Hindlimb muscle (tissue), 1 donor: ENCODE data around the gene CLUH. TPM values are rescaled to one million over a fixed set of nuclear protein-coding genes. Genes with fewer than 3 reads are reported as not detected.

ENCODE experiments used
- DNase-seq: peaks from one replicate; pipeline ENCODE4 v3.0.0-alpha.2; 2013
- polyA plus RNA-seq: library from polyadenylated mRNA; unstranded; fragments of 120-200 nt; gene quantifications from one replicate; pipeline ENCODE4 v1.2.1, GENCODE V29; 2013; ENCODE audit not compliant: insufficient read length

The CLUH gene, protein sequence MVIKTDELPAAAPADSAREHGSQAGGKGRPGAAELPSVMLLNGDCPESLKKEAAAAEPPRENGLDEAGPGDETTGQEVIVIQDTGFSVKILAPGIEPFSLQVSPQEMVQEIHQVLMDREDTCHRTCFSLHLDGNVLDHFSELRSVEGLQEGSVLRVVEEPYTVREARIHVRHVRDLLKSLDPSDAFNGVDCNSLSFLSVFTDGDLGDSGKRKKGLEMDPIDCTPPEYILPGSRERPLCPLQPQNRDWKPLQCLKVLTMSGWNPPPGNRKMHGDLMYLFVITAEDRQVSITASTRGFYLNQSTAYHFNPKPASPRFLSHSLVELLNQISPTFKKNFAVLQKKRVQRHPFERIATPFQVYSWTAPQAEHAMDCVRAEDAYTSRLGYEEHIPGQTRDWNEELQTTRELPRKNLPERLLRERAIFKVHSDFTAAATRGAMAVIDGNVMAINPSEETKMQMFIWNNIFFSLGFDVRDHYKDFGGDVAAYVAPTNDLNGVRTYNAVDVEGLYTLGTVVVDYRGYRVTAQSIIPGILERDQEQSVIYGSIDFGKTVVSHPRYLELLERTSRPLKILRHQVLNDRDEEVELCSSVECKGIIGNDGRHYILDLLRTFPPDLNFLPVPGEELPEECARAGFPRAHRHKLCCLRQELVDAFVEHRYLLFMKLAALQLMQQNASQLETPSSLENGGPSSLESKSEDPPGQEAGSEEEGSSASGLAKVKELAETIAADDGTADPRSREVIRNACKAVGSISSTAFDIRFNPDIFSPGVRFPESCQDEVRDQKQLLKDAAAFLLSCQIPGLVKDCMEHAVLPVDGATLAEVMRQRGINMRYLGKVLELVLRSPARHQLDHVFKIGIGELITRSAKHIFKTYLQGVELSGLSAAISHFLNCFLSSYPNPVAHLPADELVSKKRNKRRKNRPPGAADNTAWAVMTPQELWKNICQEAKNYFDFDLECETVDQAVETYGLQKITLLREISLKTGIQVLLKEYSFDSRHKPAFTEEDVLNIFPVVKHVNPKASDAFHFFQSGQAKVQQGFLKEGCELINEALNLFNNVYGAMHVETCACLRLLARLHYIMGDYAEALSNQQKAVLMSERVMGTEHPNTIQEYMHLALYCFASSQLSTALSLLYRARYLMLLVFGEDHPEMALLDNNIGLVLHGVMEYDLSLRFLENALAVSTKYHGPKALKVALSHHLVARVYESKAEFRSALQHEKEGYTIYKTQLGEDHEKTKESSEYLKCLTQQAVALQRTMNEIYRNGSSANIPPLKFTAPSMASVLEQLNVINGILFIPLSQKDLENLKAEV (N-terminal part only)
- polyA plus RNA-seq, result 42.1 TPM

DNA sequence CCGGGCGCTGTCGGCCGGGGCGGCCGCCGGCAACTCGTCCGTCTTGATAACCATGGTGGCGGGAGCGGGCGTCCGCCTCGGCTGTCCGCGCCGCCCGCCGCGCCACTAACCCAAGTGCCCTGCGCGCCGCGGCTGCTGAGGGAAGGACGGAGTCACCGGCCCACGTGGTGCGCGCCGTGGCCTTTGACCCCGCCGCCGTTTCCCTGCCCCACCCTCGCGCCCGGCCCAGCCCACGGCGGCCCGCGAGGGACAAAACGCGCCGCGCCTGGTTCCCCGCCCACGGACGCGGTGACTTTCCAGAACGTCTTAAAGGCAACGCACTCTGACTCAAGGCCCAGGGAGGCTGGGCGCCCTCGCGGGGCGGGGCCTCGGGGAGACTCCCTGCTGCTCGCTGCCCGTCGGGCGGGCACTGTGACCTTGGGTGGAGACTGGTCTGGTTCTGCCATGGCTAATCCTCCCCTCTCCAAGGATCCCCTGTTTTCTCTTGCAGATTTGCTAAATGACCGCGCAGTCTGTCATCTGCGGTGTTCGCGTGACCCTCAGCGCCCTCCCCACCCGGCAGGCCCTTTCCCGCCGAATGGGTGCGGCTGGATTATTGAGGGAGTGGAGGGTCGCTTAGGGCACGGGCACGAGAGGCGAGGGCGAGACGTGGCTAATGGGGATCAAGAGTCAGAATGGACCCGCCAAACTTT is at the start of gene CLUH:
TSS of gene CLUH (minus strand) at position 157 of the 692 bp plus-strand sequence. CDS start at position 54, 103 bp downstream.
- peak; percentile 98 for DNase-seq

DNA sequence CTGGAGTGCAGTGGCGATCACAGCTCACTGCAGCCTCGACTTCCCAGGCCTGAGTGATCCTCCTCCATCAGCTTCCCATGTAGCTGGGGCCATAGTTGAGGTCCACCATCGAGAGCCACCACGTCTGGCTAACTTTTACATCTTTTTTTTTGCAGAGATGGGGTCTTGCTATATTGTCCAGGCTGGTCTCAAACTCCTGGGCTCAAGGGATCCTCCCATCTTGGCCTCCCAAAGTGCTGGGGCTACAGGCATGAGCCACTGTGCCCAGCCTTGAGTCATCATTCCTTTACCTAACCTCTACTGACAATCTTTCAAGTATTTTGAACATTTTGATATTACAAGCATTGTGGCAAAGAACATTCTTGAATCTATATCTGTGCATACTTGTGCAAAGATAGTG is 47.3 kb upstream of the CLUH start:
- DNase-seq, result no peak

DNA sequence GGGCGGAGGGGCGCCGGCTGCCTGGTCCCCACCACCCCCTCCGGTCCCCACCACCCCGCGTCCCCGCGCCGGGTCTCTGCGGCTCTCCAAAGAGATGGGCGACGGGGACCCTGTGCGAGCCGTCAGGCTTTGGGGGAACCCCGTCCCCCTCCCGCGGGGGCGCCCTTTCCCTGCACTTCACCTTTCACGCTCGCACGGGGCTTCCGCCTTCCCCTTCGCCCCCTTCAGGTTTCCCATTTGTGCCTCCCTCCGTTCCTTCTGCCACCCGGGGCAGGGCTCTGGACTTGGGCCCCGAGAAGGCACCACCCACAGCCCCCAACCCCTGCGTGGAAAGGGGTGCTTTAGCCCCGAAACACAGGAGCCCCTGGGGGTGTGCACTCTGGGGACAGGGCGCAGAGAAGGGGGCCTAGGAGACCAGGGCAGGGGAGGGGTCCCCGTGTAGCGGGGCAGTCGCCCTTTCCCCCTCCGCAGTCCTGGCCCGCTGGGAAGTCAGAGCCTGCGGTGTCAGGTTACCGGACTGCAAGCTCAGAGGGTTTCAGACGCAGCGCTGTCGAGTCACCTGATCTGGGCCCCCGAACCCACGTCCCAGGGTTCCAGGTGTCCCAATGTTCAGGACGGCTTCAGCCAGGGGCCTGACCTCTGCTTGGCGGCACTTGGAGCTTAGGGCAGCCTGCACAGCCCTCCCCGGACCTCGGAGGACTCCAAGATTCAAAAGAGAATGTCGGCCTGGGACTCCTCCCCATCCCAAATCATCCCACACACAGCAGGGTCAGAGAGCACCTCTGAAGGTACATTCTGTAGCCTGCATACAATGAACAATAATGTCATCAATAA is 44.5 kb upstream of the CLUH start:
- DNase-seq, result no peak

DNA sequence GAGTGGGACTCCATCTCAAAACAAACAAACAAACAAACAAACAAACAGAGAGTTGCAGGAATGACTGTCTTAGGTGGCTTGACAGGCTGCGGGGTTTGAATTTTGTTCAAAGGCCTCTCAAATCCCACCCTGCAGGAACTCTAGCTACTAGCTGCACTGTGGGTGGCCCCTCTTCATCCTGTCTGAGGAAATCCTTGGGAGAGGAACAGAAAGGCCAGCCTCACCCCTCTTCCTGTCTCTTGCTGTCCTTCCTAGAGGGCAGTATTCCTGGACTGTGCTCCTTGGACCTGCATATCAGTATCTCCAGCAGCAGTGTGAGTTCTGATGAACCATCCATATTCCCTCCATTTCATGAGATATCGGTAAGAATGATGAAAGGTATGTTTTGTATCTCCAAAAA is 39.9 kb upstream of the CLUH start:
- DNase-seq, result no peak

DNA sequence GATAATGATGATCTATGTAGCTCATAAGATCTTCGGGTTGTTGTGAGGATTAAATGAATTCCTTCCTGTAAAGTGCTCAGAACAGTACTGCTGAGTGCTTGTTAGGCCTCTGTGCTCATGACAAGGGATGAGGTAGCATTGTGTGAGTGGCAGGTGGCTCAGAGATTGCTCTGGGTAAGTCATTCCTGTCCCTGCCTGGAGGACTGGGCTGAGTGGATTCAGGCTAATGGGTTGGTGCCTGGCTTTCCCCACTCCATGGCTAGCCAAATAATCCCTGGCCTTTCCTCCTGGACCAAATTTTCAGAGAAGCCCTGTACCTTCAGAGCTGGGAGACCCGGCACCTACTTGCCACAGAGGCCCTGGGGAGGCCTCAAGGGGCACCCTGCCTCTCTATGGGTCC is 39.2 kb upstream of the CLUH start:
- DNase-seq, result no peak

DNA sequence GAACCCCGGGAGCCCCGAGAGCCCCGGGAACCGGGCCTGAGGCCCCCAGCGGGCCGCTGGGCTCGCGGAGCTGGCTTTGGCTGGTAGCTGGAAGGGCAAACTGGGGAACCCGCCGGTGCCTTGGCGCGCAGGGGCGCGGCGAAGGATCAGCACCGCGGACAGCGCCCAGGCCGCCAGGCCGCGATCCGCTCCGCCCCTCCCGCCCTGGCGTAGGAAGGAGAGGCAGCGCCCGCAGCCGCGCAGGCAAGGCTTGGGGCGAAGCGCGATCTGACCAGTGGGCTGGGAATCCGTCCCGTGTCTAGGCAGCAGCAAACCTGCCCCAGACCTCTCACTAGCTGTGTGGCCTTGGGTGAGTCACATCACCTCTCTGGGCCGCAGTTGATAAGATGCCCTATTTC is 38.2 kb upstream of the CLUH start:
- DNase-seq, result peak; percentile 83

DNA sequence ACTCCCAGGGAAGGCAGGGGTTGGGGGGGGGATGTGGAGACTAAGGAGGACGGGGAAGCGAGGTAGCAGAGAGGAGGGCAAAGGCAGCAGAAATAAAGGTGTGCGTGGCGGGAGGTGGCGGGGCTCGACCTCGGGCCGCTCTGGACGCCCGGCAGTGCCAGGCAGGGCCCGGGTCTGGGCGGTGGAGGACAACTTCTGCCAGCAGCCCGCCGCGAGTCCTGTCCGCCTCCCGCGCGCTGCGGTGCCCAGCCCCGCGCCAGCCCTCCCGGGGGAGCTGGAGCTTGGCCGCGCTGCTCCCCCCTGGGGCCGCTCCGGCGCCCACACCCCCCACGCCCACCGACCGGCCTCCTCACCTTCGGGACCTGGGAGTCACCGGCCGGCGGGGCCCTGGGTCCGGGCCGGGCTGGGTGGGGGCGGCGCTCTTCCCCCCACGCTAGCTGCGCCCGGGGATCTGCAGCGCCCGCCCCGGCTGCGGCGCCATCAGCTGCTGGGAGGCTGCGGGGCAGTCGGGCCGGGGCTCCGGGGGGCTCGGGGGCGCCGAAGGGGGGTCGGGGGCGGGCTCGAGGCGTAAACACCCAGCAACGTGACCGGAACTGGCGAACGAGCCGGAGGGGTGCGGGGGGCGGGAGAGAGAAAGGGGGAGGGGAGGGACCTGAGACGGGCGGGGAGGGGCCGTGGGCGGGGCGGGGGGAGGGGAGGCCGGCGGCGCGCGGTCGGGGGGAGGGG is 37.7 kb upstream of the CLUH start, which contains the start of gene CCDC92B:
TSS of gene CCDC92B (minus strand) at position 595 of the 726 bp plus-strand sequence. CDS start 14,507 bp downstream, outside the sequence.
- no peak for DNase-seq

DNA sequence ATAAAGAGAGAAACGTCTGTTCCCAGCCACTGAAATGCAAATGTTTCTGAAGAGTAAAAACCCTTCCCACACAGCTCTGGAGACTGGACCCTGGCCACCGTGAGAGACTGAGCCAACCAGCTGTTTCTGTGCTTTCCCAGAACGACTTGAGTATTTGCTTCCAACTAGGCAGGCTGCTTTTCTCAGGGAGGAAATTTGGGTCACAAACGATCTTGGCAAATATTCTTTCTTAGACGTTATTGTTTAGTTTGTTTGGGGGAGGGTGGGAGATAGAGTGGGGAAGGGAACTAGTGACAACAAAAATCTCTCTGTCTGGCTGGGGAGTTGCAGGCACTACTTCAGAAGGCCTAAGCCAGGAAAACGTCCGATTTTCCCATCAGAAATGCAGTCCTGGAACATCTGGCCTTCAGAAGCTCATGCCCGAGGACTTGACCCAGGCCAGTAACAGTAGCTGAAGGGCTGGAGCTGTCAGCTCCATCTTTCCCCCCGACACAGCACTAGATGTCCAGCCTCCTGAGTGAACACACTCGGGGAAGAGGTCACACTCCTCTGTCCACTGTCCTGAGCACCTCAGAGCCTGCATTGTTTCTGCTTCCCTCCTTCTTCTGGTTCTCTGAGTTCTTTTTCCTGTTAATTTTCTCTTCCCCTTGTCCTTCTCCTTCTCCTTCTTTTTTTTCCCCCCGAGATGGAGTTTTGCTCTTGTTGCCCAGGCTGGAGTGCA is 33.9 kb upstream of the CLUH start:
- DNase-seq, result peak; percentile 86

DNA sequence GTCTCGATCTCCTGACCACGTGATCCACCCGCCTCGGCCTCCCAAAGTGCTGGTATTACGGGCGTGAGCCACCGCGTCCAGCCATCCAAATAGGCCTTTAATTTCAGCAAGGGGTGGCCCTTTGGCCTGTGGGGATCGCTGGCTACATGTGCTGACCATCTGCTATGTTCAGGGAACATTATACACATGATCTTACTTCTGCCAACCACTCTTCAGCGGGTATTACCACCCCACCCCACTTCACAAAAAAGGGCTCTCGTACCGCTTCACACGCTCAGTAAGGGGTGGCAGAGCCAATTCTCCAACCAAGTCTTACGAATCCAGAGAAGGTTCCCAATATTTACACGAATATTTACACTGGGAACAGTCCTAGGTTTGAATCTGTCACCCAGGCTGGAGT is 26.1 kb upstream of the CLUH start:
- DNase-seq, result no peak

DNA sequence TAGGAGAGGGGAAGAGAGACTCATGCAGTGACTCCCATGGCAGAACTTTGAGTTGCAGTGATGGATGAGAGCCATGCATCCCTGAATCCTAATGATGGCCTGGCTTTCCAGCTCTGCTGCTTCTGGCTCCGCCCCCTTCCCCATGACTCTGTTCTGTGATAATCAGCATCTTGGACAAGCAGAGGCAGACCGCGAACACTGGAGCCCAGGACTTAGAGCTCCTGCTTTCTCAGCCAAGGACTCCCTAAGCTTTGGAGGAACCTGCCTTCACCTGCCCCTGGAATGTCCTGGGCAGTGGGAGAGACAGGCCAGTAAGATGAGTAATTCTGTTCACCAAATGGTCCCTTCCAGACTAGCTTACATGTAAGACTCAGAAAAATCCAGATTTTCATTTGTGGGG is 25.4 kb upstream of the CLUH start:
- no peak for DNase-seq

DNA sequence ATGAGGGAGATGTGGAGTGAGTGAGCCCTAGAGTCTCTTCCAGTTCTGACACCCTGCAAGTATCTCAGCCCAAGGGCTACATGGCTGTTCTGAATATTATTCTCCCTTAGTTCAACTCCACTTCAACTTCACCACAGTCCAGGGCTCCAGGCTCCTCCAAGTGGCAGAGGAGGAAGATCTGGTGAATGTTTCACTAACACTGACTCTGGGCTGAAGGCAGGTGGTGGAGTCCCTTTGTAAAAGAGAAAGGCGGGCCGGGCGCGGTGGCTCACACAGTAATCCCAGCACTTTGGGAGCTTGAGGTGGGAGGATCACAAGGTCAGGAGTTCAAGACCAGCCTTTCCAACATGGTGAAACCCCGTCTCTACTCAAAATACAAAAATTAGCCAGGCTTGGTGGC is 24.3 kb upstream of the CLUH start:
- no peak for DNase-seq

DNA sequence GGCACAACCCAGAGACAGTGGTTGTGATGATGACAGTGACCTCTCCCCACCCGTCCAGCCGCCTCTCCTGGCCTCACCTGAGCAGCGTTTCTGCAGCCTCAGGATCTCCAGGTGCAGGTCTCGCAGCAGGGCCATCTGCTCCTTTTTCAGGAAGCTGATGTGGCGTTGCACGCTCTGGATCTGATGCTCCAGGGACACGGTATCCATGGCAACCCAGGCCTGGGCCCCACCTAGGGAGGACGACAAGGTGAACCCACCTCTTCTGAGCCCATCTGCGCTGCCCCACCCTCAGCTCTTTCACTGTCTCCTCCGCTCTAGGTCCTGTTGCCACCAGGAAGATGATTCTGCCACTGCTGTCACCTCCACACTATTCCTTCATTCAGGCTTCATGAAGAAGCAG is 23.4 kb upstream of the CLUH start:
- no peak for DNase-seq

DNA sequence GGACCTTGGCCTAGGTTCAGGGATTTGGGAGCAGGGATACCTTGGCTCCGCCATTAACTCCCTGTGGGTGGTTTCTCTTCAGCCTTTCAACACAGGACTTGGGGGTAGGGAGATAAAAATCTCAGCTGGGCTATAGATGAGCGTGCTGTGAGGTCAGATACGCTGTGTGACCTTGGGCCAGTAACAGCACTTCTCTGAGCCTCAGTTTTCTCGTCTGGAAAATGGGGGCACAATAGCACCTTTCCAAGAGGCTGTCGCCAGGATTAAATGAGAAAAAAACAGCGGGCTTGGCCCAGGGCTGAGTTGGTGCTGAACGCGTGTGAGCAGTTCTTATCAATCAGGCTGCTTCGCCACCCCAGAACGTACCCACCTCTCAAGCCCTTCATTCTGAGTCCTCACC is 20.2 kb upstream of the CLUH start:
- DNase-seq, result no peak

DNA sequence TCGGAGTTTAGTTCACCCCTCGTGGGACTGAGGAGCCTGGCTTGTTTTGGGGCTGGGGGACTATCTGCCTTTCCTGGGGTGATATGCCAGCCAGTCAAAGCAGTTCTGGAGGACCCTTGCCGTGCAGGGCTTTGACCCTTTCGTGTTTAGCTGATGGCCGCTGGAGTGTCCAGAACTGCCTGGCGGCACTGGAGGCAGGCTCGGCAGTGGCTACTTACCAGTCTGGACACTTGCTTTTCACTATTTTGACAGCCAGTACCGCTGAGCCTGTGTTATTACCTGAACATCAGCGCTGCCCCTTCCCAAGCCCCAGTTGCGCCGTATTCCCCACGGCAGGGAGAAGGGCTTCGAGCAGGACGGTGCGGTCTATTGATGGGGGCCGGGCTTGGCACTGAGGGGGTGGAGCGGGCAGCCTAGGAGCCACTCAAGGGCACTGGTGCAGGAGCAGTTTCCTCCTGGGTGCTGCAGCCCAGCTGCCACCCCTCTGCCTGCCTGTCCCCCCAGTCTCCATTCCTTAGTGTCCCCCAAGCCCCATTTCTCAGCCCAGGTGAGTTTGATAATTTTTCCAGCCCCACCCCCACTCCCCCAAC is 19.3 kb upstream of the CLUH start:
- no peak for DNase-seq

DNA sequence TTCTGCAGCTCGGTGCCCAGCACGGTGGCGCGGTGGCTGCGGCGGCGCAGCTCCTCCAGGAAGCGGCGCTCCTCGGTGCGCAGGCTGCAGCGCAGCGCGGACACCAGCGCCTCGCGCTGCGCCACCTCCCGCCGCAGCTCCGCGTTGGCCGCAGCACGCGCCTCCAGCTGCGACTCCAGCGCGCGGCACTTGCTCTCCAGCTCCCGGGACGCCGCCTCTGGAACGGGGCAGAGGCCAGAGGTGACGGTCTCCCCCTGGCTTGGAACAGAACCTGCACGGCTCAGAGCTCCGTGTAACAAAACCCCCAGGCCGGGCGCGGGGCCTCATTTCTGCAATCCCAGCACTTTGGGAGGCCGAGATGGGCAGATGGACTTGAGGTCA is 13.2 kb upstream of the CLUH start:
- peak; percentile 59 for DNase-seq

DNA sequence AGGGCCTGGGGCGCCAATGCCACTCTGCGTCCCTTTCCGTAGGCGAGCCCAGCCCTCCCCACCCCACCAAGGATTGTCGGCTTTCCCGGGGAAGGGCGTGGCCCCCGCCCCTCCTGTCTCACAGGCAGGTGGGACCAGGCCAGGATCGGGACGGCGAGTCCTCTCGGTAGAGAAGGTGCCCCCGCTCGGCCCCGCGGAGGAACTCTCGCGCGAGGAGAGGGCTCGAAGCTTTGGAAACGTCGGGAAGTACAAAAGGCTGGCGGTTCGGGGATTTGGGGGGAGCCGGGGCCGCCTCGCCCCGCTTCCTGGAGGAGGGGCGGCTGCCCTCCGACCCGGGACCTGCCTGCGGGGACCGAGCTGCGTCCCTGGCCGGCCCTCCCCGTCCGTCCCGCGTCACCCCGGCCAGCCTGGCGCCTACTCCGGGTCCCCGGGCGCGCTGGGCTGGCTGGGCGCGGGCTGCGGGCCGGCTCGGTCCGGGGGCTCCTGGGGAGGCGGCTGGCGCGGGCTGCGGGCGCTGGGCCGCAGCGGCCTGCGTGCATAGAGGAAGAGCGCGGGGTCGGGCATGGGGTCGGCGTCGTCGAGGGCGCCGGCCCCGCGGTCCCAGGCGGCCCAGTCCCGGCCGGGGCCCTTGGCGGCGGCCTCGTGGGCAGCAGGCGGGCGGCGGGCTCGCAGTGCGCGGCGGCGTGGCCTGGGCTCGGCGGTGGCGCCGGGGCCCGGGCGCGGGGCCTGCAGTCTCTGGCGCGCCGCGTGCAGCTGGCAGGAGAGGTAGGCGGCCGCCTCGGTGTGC is 12.6 kb upstream of the CLUH start:
- no peak for DNase-seq

DNA sequence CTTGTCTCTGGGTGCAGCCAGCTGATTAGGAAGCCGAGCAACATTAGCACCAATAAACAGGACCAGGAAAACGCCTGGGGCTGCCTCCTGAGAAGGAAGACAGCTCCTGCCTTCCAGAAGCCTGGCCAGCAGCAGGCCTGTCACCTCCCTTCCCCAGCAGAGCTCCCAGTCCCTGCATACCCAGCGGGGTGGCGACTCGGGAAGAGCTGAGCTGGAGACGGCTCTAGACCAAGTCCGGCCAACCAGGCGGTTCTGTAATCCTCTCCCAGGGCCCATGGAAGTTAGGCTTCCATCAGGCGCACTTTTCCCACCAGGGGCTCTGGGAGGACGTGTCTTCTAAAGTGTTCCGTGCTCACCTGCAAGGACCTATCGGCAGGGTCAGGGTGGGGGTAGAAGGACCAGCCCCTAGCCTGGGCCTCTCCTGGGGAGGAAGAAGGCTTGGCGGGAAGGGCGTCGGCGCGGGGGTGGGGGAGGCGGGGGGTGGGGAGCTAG is 12.0 kb upstream of the CLUH start:
- no peak for DNase-seq

DNA sequence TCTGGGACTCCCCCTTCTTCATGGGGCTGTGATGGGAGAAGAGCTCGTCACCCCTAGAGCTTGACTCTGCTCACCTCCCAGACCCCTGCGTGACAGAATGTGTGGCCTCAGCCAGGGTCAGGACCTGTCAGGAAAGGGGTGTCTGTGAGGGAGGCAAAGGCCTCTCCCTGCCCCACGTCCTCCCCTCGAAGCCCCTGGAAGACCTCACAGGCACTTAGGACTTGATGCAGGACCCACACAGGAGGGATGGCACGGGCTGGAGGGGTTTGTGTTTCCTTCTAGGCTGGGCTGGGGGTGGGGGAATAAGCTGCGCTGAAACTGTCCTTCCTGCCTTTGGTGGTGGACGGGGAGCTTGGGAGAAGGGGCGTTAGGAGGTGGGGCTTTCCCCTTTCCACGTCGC is 11.0 kb upstream of the CLUH start:
- DNase-seq, result no peak
